ENCODE results near the gene RFX1. TPM values are rescaled to one million over a fixed set of nuclear protein-coding genes. Genes with fewer than 3 reads are reported as not detected.
A peak's percentile ranks its signal among the peaks of the same experiment; 100 is the strongest.

RFX1 gene
- total RNA-seq, 4 donors from 2014 or later, result 2.0 to 5.9 (median 3.9) TPM

GRCh38 chr19:13963603-13964105 lies 42.5 kb downstream of the RFX1 start:
- Histone ChIP-seq H3K27ac (peak overlapping the region in 2 of 4 donors; percentile 53 to 66), H3K36me3 (peaks cover 0 to 98% of the 10 kb centered on the region in 2 donors), H3K9me3 (no peaks in the 10 kb centered on the region), H3K27me3 (no peaks in the 10 kb centered on the region), H3K4me1 (peaks cover 0 to 20% (median 0%) of the 10 kb centered on the region in 3 donors), H3K4me3 (peak overlapping the region in 1 of 2 donors; percentile 48)
- WGBS, 2 donors (ENCODE audit: low coverage in 1 of 2), result 93 to 98% methylated on average over 3 to 8 of the region's 48 CpGs
- TF ChIP-seq POLR2A (IDR thresholded peaks at IDR 0.05), result no peak
- TF ChIP-seq POLR2AphosphoS5 (IDR thresholded peaks at IDR 0.05), result no peak
- ATAC-seq, result peak; percentile 3

GRCh38 chr19:13962699-13963602 lies 43.2 kb downstream of the RFX1 start:
- ATAC-seq, result peak; percentile 42

GRCh38 chr19:13961826-13962698 lies 44.1 kb downstream of the RFX1 start:
- ATAC-seq, result peak; percentile 42
- Histone ChIP-seq H3K9me3 (no peaks in the 10 kb centered on the region), H3K4me3 (peak overlapping the region; percentile 17 to 48), H3K27ac (peak overlapping the region in 2 of 4 donors; percentile 53 to 66), H3K36me3 (peaks cover 0 to 98% of the 10 kb centered on the region in 2 donors), H3K27me3 (no peaks in the 10 kb centered on the region), H3K4me1 (peaks cover 0 to 20% (median 0%) of the 10 kb centered on the region in 3 donors)
- no peak for TF ChIP-seq POLR2AphosphoS5 (IDR thresholded peaks at IDR 0.05)
- no peak for TF ChIP-seq CTCF (IDR thresholded peaks at IDR 0.05)
- TF ChIP-seq EP300 (IDR thresholded peaks at IDR 0.05), result no peak
- no peak for TF ChIP-seq POLR2A (IDR thresholded peaks at IDR 0.05)
- WGBS, 2 donors (ENCODE audit: low coverage in 1 of 2), result 77% methylated on average over 20 of the region's 55 CpGs; no CpG with 5 or more reads in 1 of the 2 donors

More at GRCh38 chr19:13962699-13963602, 43.2 kb downstream of the RFX1 start:
- H3K4me1 ChIP-seq, result peaks cover 0 to 20% (median 0%) of the 10 kb centered on the region in 3 donors
- H3K36me3 ChIP-seq, result peaks cover 0 to 98% of the 10 kb centered on the region in 2 donors
- no peaks in the 10 kb centered on the region for H3K9me3 ChIP-seq
- peak overlapping the region in 3 of 4 donors; percentile 13 to 66 (median 53) for H3K27ac ChIP-seq
- no peaks in the 10 kb centered on the region for H3K27me3 ChIP-seq
- no peak for TF ChIP-seq EP300 (IDR thresholded peaks at IDR 0.05)
- no peak for TF ChIP-seq POLR2A (IDR thresholded peaks at IDR 0.05)
- no peak for TF ChIP-seq POLR2AphosphoS5 (IDR thresholded peaks at IDR 0.05)
- no peak for TF ChIP-seq CTCF (IDR thresholded peaks at IDR 0.05)
- H3K4me3 ChIP-seq, result peak overlapping the region; percentile 17 to 48
- no CpG with 5 or more reads among the region's 89 CpGs for WGBS, 2 donors (ENCODE audit: low coverage in 1 of 2)

GRCh38 chr19:13960863-13961784 lies 45.0 kb downstream of the RFX1 start:
- 90 to 95% methylated on average over 4 to 18 of the region's 39 CpGs for WGBS, 2 donors (ENCODE audit: low coverage in 1 of 2)

More at GRCh38 chr19:13960863-13961784, 45.0 kb downstream of the RFX1 start:
- no peak for ATAC-seq
- Histone ChIP-seq H3K36me3 (peaks cover 0 to 98% of the 10 kb centered on the region in 2 donors), H3K4me1 (peaks cover 0 to 20% (median 0%) of the 10 kb centered on the region in 3 donors), H3K9me3 (no peaks in the 10 kb centered on the region), H3K4me3 (no peak overlapping the region), H3K27ac (no peak overlapping the region), H3K27me3 (no peaks in the 10 kb centered on the region)
- no peak for TF ChIP-seq EP300 (IDR thresholded peaks at IDR 0.05)
- TF ChIP-seq POLR2A (IDR thresholded peaks at IDR 0.05), result no peak
- TF ChIP-seq CTCF (IDR thresholded peaks at IDR 0.05), result no peak
- no peak for TF ChIP-seq POLR2AphosphoS5 (IDR thresholded peaks at IDR 0.05)
